ENCODE results near the gene VPS18. TPM values are rescaled to one million over a fixed set of nuclear protein-coding genes. Genes with fewer than 3 reads are reported as not detected.

The VPS18 gene
- total and polyA plus RNA-seq, 4 donors: 3.4 to 15.3 (median 10.3) TPM

- Histone ChIP-seq H3K4me3 (ENCODE audit: low read depth in 1 of 3, low read length in 3 of 3) (no peak overlapping the region), H3K9ac (ENCODE audit: low read depth in 1 of 2, low read length in 2 of 2) (no peak overlapping the region), H3K27me3 (ENCODE audit: control insufficient read depth in 4 of 4, insufficient read depth in 4 of 4, low read length in 3 of 4) (peaks cover 0 to 2% (median 1%) of the 10 kb centered on the region in 4 donors), H3K36me3 (ENCODE audit: control insufficient read depth in 4 of 4, insufficient read depth in 3 of 4, low read depth in 1 of 4, low read length in 3 of 4) (no peaks in the 10 kb centered on the region), H3K4me1 (ENCODE audit: control insufficient read depth in 4 of 4, insufficient read depth in 4 of 4, low read length in 3 of 4) (peaks cover 8 to 20% (median 10%) of the 10 kb centered on the region in 4 donors), H3K27ac (ENCODE audit: low read depth in 1 of 2, low read length in 2 of 2) (no peak overlapping the region), H3K9me3 (ENCODE audit: control insufficient read depth in 4 of 4, low read length in 3 of 4) (no peaks in the 10 kb centered on the region)
- DNase-seq (ENCODE audit: low spot score): no peak
- WGBS: 67% methylated on average over 8 of the region's 8 CpGs
- TF ChIP-seq JUND (IDR thresholded peaks at IDR 0.05) (no peak), TAF1 (conservative IDR thresholded peaks at IDR 0.05) (no peak), RAD21 (IDR thresholded peaks at IDR 0.05) (no peak), EGR1 (IDR thresholded peaks at IDR 0.05; ENCODE audit: low read depth in 2 of 2) (no peak), RXRA (IDR thresholded peaks at IDR 0.05) (no peak), GABPA (IDR thresholded peaks at IDR 0.05 in 1 of 2, conservative IDR thresholded peaks at IDR 0.05 in 1 of 2) (no peak), YY1 (IDR thresholded peaks at IDR 0.05) (no peak)
- TF ChIP-seq, protein P1, sequence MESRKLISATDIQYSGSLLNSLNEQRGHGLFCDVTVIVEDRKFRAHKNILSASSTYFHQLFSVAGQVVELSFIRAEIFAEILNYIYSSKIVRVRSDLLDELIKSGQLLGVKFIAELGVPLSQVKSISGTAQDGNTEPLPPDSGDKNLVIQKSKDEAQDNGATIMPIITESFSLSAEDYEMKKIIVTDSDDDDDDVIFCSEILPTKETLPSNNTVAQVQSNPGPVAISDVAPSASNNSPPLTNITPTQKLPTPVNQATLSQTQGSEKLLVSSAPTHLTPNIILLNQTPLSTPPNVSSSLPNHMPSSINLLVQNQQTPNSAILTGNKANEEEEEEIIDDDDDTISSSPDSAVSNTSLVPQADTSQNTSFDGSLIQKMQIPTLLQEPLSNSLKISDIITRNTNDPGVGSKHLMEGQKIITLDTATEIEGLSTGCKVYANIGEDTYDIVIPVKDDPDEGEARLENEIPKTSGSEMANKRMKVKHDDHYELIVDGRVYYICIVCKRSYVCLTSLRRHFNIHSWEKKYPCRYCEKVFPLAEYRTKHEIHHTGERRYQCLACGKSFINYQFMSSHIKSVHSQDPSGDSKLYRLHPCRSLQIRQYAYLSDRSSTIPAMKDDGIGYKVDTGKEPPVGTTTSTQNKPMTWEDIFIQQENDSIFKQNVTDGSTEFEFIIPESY (IDR thresholded peaks at IDR 0.05): no peak
- TF ChIP-seq, protein P2, sequence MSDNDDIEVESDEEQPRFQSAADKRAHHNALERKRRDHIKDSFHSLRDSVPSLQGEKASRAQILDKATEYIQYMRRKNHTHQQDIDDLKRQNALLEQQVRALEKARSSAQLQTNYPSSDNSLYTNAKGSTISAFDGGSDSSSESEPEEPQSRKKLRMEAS (IDR thresholded peaks at IDR 0.05): no peak
Measured at GRCh38 chr15:40845511-40846284, 48.6 kb upstream of the VPS18 start.

GRCh38 chr15:40846841-40847222 is 47.4 kb upstream of the VPS18 start:
- H3K4me1 ChIP-seq (ENCODE audit: control insufficient read depth in 4 of 4, insufficient read depth in 4 of 4, low read length in 3 of 4): peaks cover 8 to 20% (median 10%) of the 10 kb centered on the region in 4 donors
- no peaks in the 10 kb centered on the region for H3K36me3 ChIP-seq (ENCODE audit: control insufficient read depth in 4 of 4, insufficient read depth in 3 of 4, low read depth in 1 of 4, low read length in 3 of 4)
- no peak for DNase-seq (ENCODE audit: low spot score)

DNA sequence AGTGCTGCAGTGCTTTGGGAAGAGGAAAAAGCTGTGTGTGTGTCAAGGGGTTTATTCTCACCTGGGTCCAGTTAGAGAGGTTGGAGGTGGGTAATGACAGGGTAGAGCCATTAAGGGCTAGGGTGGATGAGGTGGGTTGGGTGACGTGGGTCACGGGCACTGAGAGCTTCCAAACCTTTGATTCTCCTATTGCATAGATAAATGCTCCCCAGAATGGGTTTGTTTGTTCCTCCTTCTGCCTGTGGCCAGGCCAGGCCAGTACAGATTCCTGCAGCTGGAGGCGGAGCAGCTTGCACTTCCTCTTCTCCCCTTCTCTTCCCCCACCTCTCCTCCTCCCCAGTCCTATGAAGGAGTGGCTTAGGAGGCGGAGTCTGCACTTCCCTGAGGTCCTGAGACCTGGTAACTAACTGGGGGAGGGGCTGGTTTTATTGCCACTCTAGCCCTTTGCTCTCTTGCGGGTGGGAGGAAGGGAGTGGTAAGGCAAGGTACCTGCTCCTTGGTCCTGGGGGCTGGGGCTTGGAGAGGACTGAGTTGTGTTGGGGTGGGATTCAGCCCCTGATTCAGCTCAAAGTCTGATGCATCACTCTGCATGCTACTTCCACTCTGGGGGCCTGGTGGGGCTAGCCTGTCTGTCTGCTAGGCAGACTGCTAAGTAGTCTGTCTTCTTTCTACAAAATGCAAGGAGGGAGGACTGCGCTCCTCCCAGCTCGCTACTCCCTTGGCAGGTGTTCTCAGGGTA is 46.9 kb upstream of the VPS18 start:
- H3K4me3 ChIP-seq (ENCODE audit: low read depth in 1 of 3, low read length in 3 of 3): no peak overlapping the region
- peak; percentile 10 for TF ChIP-seq CTCF (IDR thresholded peaks at IDR 0.05; ENCODE audit: low read depth, low read length, missing input control)
- TF ChIP-seq HNF4G (IDR thresholded peaks at IDR 0.05): no peak
- TF ChIP-seq, protein P1 (IDR thresholded peaks at IDR 0.05): no peak
- TF ChIP-seq JUND (IDR thresholded peaks at IDR 0.05): no peak
- TF ChIP-seq NR2F2 (IDR thresholded peaks at IDR 0.05): no peak
- no peaks in the 10 kb centered on the region for H3K9me3 ChIP-seq (ENCODE audit: control insufficient read depth in 4 of 4, low read length in 3 of 4)
- DNase-seq (ENCODE audit: low spot score): no peak
- H3K4me1 ChIP-seq (ENCODE audit: control insufficient read depth in 4 of 4, insufficient read depth in 4 of 4, low read length in 3 of 4): peaks cover 8 to 20% (median 10%) of the 10 kb centered on the region in 4 donors
- no peaks in the 10 kb centered on the region for H3K36me3 ChIP-seq (ENCODE audit: control insufficient read depth in 4 of 4, insufficient read depth in 3 of 4, low read depth in 1 of 4, low read length in 3 of 4)
- no peak overlapping the region for H3K9ac ChIP-seq (ENCODE audit: low read depth in 1 of 2, low read length in 2 of 2)
- peaks cover 0 to 2% (median 1%) of the 10 kb centered on the region in 4 donors for H3K27me3 ChIP-seq (ENCODE audit: control insufficient read depth in 4 of 4, insufficient read depth in 4 of 4, low read length in 3 of 4)
- WGBS: 80% methylated on average over 7 of the region's 7 CpGs
- no peak overlapping the region for H3K27ac ChIP-seq (ENCODE audit: low read depth in 1 of 2, low read length in 2 of 2)

More at GRCh38 chr15:40846841-40847222, 47.4 kb upstream of the VPS18 start:
- Histone ChIP-seq H3K4me3 (ENCODE audit: low read depth in 1 of 3, low read length in 3 of 3) (no peak overlapping the region), H3K9ac (ENCODE audit: low read depth in 1 of 2, low read length in 2 of 2) (no peak overlapping the region), H3K27ac (ENCODE audit: low read depth in 1 of 2, low read length in 2 of 2) (peak overlapping the region in 1 of 2 donors; percentile 18), H3K9me3 (ENCODE audit: control insufficient read depth in 4 of 4, low read length in 3 of 4) (no peaks in the 10 kb centered on the region), H3K27me3 (ENCODE audit: control insufficient read depth in 4 of 4, insufficient read depth in 4 of 4, low read length in 3 of 4) (peaks cover 0 to 2% (median 1%) of the 10 kb centered on the region in 4 donors)
- TF ChIP-seq FOXA2 (IDR thresholded peaks at IDR 0.05) (no peak), TAF1 (conservative IDR thresholded peaks at IDR 0.05) (no peak)

All from liver (tissue), 9 donors.